ENCODE measurements around the gene CCDC40.

The CCDC40 gene

DNA sequence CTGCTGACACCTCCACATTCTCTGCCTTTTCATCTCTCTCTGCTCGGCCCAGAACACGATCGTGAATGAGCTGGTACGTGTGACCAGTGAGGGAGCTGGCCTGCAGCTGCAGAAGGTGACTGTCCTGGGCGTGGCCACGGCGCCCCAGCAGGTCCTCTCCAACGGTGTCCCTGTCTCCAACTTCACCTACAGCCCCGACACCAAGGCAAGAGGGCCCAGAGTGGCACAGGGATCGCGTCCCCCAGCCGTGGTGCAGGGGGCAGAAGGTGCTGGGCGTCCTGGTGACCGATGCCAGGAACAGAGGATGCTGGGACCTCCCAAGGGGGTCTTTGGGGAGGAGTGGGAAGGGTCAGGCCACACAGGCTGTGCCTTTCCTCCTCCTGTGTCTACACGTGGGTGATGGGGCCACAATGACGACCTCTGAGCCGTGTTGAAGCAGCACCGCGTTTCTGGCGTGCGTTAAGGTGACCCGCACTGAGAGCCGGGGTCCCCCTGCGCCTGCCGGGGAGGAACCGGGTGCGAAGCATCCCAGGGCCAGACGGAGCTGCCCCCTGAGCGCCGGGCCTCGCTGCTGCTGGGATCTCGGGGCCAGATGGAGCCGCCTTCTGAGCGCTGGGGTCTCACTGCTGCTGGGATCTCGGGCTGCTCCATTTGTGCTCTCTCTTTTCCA lies 82.3 kb downstream of the CCDC40 start:
- no peak for DNase-seq

DNA sequence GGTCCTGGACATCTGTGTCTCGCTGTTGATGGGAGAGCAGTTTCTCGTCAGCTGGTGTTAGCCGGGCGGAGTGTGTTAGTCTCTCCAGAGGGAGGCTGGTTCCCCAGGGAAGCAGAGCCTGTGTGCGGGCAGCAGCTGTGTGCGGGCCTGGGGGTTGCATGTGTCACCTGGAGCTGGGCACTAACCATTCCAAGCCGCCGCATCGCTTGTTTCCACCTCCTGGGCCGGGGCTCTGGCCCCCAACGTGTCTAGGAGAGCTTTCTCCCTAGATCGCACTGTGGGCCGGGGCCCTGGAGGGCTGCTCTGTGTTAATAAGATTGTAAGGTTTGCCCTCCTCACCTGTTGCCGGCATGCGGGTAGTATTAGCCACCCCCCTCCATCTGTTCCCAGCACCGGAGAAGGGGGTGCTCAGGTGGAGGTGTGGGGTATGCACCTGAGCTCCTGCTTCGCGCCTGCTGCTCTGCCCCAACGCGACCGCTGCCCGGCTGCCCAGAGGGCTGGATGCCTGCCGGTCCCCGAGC lies 82.9 kb downstream of the CCDC40 start:
- DNase-seq, result no peak

DNA sequence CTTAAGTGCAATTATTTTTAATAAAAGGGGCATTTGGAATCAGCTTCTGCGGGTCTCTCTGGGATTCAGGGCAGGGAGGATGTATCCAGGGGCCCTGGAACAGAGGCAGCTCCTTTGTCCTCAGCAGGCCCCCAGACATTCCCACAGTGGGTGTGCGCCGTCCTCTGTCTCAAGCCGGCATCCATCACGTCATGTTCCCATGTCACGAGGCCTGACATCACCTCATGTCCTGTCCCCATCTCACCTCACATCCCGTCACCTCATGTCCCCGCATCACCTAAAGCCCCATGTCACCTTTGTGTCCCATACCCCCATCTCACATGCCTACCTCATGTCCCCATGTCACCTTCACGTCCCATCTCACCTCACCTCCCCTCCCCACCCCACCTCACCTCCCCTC lies 83.4 kb downstream of the CCDC40 start:
- DNase-seq, result no peak

DNA sequence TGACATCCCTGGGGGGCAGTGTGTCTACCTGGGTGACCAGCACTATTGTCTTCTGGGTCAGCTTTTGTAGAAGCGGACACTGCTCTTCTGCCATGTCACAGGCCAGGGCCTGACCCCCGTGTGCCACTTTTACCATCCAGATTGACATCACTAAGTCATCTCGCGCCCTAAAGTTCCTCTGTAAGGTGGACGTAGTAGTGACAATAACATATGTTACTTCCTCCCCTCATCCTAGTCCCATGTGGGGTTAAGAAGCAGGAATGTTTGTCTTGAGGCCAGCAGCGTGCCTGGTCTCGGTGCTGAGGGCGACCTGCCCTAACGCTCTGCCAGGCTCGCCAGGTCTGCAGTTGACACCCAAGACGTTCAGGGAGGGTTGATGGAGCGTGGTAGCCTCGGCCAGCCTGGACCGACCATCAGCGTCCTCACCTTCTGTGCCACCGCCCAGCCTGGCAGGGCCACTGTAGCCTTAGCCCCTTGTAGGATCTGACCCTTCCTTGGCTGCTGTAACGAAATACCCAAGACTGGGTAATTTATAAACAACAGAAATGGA lies 85.7 kb downstream of the CCDC40 start:
- no peak for DNase-seq

DNA sequence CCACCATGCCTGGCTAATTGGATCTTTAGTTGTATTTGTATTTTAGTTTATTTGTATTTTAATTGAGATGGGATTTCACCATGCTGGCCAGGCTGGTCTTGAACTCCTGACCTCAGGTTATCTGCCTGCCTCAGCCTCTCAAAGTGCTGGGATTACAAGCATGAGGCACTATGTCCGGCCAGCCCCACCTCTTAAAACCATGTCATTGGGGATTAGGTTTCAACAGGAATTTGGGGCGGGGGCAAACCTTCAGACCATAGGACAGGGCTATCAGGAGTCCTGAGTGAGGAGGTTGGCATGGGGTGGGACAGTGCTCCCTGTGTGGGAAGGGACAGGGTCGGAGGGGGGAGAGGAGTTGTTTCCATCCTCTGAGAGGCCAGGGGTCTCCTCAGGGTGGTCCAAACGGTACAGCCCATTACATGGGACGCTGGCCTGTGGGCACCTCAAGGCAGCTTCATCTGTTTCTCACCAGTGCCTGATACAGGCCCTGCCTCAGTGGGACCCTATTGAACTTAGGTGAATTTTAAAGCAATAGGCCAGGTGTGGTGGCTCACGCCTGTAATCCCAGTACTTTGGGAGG lies 86.6 kb downstream of the CCDC40 start:
- DNase-seq, result no peak

DNA sequence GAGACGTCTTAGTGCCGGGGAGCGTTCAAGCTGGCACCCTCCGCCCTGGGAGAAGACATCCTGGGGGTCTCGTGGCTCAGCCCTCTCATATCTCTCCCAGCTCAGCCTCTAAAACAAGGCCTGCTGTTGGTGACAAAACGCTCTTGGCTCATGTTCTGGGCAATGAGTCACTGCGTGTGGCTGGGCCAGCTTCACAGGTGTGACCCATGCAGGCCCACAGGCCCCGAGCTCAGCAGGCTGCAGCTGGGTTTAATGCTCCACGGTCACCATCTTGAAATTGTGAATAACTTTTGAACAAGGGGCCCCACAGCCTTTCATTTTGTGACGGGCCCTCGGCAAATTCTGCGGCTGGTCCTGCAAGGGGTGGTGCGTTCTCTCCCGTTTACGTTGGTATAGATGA lies 87.3 kb downstream of the CCDC40 start:
- DNase-seq, result no peak

DNA sequence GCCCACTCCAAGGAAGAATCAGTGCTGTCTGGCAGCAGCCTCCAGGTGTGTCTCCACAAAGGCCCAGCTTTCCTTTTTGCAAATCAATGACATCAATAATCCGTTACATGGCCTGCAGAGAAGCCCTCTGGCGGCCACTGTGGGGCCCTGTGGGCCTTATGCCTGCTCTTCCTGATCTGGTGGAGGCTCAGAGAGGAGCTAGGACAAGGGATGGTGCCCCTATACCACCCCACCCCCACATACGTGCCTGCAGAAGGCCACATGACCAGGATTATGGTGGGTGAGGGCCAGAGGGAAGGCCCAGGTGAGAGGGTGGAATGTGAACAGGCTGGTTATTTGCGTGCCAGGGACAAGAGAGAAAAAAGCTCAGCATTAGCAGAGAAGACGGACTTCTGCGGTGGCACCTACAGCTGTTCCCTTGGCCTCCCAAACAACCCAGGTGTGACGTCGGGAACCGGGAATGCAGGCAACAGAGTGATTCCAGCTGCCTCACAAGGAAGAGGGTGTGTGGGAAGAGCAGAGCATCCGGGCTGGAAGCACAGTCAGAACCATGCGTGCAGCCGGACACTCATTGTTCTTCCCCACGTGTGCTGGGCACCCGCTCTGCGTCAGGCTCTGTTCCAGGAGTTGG lies 88.0 kb downstream of the CCDC40 start:
- DNase-seq, result no peak

DNA sequence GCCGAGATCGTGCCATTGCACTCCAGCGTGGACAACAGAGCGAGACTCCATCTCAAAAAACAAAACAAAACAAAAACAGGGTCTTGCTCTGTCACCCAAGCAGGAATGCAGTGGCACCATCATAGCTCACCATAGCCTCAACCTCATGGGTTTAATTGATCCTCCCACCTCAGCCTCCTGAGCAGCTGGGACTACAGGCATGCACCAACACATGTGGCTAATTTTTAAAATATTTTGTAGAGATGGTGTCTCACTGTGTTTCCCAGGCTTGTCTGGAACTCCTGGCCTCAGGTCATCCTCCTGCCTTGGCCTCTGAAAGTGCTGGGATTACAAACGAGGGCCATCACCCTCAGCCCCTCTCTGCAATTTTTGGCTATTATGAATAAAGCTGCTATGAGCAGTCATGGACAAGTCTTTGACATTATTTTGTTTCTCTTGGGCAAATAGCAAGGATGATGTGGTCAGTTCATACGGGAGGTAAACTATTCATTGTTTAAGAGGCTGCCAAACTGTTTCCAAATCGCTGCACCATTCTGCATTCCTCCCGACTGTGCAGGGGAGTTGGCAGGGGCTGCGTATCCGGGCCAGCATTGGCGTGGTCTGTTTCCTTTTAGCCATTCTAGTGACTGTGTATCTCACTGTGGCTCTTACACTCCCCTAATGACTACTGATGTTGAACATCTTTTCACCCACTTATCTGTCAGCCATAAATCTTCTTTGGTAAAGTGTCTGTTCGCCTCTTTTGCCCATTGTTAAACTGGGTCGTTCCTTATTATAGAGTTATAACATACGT lies 89.4 kb downstream of the CCDC40 start:
- DNase-seq, result no peak

DNA sequence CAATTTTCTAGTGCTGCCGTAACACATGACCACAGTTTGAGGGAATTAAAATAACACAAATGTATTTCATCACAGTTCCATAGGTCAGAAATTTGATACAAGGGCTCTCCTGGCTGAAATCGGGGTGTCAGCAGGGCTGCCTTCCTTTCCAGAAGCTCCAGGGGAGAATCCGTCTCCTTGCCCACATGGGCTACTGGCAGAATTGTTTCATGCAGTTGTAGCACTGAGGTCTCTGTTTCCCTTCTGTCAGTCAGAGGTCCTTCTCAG lies 89.9 kb downstream of the CCDC40 start:
- DNase-seq, result no peak

DNA sequence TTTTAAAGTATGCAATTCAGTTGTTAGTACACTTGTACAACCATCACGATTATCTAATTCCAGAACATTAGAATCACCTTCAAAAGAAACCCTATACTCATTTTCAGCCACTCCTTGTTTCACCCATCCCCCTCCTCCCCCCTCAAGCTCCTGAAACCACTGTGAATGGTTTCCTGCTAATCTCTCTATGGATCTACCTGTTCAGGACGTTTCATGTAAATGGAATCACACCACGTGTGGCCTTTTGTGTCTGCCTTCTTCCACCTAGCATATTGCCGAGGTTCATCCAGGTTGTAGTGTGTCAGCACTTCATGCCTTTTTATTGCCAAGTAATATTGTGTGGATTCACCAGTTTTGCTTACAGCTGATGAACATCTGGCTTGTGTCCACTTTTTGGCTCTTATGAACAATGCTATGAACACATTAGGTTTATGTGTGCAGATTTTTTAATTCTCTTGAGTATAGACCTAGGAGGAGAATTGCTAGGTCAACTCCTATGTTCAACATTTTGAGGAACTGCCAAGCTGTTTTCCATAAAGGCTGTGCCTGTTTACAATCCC lies 92.6 kb downstream of the CCDC40 start:
- DNase-seq, result no peak

DNA sequence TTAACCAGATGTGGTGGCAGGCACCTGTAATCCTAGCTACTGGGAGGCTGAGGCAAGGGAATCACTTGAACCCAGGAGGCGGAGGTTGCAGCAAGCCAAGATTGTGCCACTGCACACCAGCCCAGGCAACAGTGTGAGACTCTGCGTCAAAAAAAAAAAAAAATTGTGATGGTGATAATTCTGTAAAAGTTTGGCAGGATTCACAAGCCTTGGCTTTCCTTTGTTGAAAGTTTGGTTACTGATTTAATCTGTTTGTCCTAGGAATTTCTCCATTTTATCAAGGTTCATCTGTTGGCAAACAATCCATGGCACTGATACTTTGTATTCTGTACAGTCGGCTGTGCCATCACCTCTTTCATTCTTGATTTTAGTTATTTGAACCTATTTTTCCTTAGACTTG lies 94.5 kb downstream of the CCDC40 start:
- DNase-seq, result no peak

DNA sequence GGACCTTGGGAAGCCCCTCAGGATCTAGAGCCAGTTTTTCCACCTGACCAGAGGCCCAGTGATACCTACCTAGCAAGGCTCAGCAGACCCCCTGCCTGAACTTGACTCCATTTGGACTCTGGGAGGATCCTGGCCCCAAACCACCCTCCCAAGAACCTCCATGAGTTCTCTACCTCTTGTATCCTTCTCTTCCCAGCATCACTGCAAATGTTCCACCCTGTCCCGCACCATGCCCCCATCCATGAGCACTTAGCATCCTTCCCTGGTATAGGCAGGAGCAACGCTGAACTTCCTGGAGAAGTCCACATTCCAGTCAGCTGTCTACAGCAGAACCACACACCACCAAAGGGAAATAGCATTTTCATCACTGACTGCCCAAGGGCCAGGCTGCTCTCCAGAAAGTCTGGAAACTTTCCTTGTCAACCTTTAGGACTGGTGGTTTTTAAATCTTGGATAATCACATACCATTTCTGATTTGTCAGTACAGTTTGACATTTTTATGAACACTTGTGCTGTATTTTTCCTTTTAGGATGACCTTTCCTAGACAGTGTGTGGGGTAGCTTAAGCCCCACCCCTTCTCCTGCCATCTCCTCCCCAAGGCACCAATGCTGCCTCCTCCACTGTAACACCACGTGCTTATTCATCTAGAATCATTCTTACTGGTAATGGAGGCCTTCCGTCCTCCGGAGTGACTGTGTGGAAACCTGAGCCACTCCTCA lies 96.6 kb downstream of the CCDC40 start:
- no peak for DNase-seq

DNA sequence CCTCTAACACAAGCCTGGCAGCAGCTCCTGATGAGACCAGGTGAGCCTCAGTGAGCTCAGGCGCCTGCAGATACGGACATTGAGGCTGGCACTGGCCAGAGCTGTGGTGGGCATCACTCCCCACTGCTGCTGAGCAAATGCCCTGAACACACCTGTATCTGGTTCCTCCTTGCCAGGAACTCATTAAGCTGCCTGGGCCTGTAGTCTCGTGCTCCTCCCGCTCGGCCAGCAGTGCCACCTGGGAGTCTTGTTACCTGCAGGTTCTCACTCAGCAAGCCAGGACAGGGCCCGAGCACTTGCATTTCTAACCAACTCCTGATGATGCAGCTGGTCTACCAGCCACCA lies 97.2 kb downstream of the CCDC40 start:
- no peak for DNase-seq

DNA sequence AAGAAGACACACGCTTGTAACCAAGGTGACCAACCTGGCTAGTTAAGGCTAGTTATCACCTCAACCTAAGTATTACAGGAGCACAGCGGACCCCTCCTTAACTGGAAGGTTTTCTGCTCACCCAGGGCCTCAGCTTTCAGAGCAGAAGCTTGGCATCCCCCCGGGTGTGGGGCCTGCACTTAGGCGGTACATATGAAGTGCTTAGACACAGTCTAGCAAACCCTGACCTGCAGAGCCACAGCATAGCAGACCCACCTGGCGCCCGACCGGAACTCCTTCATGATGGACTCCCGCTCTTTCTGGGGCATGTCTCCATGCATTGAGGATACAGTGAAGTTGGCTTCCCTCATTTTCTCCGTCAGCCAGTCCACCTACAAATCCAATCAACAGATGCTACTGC lies 100.7 kb downstream of the CCDC40 start:
- no peak for DNase-seq

DNA sequence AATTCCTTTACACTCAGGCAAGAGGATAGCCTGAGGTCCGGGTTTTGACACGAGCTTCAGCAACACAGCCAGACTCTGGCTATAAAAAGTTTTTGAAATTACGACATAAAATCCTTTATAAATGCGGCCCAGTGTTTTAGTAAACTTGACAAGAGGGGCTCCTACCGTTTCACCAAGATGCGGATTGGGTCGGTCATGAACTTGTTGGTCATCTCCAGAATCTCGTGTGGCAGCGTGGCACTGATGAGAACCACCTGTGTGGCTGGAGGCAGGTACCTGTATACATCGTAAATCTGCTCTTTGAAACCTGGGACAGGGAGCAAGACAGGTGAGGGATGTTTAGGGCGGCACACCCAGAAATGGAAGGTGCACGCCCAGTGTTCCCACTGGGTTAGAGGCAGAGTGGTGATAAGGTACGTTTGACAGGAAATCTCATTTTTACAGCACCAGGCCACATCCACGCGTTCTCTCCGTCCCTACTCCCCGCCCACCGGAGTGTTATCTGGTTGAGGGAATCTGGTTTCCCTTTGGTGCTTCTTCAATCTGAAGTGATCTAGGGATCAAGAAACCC lies 102.5 kb downstream of the CCDC40 start:
- no peak for DNase-seq

DNA sequence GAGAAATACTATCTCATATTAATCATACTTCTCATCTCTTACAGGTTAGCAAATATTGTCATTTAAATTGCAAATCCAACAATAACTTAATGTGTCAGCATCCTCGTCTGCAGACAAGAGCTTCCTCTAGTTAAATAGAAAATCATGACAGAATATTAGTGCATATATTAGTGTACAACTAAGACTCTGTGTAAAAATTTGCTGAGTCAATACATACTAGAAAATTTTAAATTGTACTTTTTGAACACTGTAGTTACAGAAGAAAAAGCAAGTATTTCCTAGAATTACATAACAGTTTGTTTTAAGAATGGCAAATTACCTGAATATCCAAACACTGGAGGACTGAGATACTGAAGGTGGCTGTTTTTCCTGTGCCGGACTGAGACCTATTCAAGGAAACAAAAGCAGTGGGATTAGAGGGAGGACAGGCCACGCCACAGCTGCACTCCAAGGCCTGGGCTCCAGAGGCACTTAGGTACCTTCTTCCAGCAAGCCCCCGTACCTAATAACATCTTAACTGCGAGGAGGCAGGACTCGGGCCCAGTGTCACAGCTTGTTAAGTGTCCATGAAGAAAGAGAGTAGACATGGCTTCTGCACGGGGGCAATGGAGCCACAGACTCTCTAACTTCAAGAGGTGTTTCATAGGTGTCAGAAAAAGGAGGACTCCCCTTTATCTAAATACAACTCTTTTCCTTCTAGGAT lies 105.2 kb downstream of the CCDC40 start:
- DNase-seq, result no peak

DNA sequence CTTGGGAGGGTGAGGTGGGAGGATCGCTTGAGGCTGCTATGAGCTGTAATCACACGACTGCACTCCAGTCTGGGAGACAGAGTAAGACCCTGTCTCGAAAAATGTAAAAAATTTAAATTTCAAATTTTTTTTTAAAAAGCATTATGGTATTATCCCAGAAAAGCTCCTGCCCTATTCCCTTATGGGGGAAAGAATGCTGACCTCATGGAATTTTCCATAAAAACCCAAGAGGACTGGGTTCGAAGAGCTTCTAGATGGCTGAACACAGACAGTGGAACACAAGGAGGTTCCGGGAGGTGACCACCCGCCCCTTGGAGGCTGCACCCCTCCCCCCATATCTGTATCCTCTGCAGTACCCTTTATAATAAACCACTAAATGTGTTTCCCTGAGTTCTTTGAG lies 106.5 kb downstream of the CCDC40 start:
- DNase-seq, result no peak

DNA sequence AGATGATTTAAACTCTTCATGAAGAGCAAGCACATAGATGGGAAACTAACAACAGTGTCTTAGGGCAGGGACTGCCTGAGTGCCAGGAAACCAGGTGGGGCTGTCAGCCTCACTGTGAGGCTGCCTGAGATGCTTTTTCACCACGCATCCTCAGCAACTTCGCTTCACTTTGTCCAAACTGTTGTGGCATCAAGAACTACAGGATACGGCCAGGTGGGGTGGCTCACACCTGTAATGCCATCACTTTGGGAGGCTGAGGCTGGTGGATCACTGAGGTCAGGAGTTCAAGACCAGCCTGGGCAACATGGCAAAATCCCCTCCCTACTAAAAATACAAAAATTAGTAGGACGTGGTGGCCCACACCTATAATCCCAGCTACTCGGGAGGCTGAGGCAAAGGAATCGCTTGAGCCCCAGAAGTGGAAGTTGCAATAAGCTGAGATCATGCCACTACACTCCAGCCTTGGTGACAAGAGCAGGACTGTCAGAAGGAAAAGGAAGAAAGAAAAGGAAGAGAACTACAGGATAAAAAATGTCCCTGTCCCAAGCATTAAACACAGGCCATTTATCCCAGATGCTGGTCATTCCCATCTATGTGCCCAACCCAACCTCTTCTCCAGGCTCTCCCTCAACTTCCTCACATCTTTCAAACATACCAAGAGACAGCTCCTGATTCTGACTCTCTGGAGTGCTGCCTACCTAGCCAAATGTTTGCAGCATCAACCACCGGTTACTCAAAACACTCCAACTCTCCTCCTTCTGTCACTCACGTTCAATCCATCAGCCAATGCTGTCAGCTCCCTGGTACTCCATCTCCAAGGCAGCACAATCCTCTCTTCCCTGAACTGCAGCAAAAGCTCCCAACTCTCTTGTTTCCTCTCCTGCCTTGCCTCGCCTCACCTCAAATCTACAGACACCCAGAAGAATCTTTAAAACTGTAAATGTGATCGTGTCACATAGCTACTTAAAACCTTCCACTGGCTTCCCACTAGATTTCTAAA lies 108.9 kb downstream of the CCDC40 start:
- no peak for DNase-seq

DNA sequence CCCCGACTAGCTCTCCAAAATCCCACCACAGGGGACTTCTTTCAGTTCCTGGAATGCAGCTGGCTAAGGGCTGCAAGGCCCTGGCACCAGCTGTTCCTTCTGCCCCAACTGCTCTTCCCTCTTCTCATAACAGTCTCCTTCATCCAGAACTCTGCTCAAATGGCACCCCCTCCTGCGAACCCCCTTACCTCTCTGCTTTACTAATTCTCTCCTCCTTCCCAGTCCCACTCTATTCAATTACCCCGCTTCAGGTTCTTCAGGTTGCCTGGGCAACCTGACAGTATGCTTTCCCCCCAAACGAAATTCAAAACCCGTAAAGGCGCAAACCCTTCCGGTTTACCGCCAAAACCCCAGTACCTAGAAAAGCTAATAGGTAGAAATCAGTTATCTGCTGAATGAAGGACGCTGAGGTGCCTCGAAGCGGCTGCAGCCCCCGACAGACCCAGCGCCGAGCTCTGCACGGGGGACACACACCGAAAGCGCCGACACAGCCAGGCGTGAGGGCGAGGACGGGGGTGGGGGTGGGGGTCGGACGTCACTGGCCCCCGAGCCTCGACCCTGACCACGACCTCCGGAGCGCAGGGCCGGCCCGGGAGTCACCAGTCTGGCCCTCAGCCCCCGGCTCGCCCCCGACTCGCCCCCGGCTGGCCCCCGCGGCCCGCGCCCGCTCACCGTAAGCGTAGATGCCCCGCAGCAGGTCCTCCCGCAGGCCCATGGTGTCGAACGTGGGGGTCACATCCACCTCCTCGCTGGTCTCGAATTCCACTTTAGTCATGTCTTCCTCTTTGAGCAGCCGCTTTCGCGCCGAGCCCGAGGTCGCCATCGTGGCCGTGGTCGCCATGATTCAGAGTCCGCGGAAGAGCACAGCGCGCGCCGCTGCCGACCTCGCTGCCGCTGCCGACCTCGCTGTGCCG lies 109.9 kb downstream of the CCDC40 start:
- no peak for DNase-seq
